A549 treated with CORT108297 at 1 μM for 4 hours (cell line): ENCODE results near the gene ADGRG7. TPM values are rescaled to one million over a fixed set of nuclear protein-coding genes. Genes with fewer than 3 reads are reported as not detected.

Experiments used
- total RNA-seq: library from RNA; stranded (reverse); fragments of 200-300 nt; extraction: Qiagen RNA extraction; gene quantifications from 5 replicates; pipeline ENCODE4 v1.2.3, GENCODE V29; 2022

Gene ADGRG7
- not detected in 5 replicates for total RNA-seq

GRCh38 chr3:100609305-100609704 is at the start of gene ADGRG7:
Gene ADGRG7, plus strand, starts transcription at chr3:100609601. Its CDS starts 256 bp downstream, at chr3:100609857.

GRCh38 chr3:100708989-100709841 is 99.8 kb downstream of the ADGRG7 start, which contains the start of gene TFG:
Gene TFG, plus strand, starts transcription at chr3:100709494. Its CDS starts 4,192 bp downstream, at chr3:100713686.

Other genes with a start within 250 kb of the ADGRG7 start
- gene TOMM70, start 208.5 kb upstream of the ADGRG7 start, total RNA-seq = 46.6 to 59.1 TPM (median 47.4 TPM) in 5 replicates
- gene LNP1, start 208.1 kb upstream of the ADGRG7 start, total RNA-seq = 0.73 to 0.95 TPM (median 0.77 TPM) in 5 replicates
- gene TMEM45A, start 117.0 kb upstream of the ADGRG7 start, total RNA-seq = 2.0 to 2.4 TPM (median 2.4 TPM) in 5 replicates
- gene TFG, start 99.9 kb downstream of the ADGRG7 start, total RNA-seq = 143 to 155 TPM (median 149 TPM) in 5 replicates